Ovary (tissue), 9 donors: ENCODE data around the gene MIF4GD. TPM values are rescaled to one million over a fixed set of nuclear protein-coding genes. Genes with fewer than 3 reads are reported as not detected.
A peak's percentile ranks its signal among the peaks of the same experiment; 100 is the strongest.
"Not testable (repeated sequence)": the region's sequence is repeated elsewhere in the genome, so short reads cannot be mapped to it uniquely, and the experiment has no call there.

ENCODE experiments used
- DNase-seq, 5 donors: peaks; one replicate each; pipeline ENCODE4 v3.0.0-alpha.2; 2019 to 2020
- H3K27ac ChIP-seq, 2 donors: fragments of 200-600 bp; one replicate each; pipeline versions ENCODE4 v1.5.1 to v1.8.0; 2019 to 2022
- H3K27me3 ChIP-seq: fragments of 200-600 bp; one replicate; pipeline ENCODE4 v1.8.0; 2022
- H3K36me3 ChIP-seq: fragments of 200-600 bp; sonication (generic); one replicate; pipeline ENCODE4 v1.5.1; 2019
- H3K4me1 ChIP-seq: one replicate; pipeline ENCODE4 v1.8.1; 2013; ENCODE audit warnings: mild to moderate bottlenecking, moderate library complexity; ENCODE audit not compliant: insufficient read depth
- H3K4me3 ChIP-seq: fragments of 200-600 bp; sonication (generic); one replicate; pipeline ENCODE4 v1.5.1; 2017
- H3K9me3 ChIP-seq, 2 donors: fragments of 200-600 bp in 1 of 2; sonication (generic) in 1 of 2; one replicate each; pipeline versions ENCODE4 v1.5.1 to v1.8.1; 2013 to 2019; ENCODE audit warnings: mild to moderate bottlenecking in 1 of 2, moderate library complexity in 1 of 2
- CTCF ChIP-seq, 3 donors: fragments of 450-650 bp in 2 of 3; fragments of 200-600 bp in 1 of 3; IDR thresholded peaks; one replicate each; pipeline versions ENCODE4 v1.5.1 to v1.8.0; 2016 to 2022; ENCODE audit warnings: antibody characterized with exemption in 3 of 3, mild to moderate bottlenecking in 1 of 3
- EP300 ChIP-seq: sonication (generic); formaldehyde crosslinking; IDR thresholded peaks from one replicate; pipeline ENCODE4 v1.6.1; 2017; ENCODE audit warnings: antibody characterized with exemption
- POLR2A ChIP-seq: fragments of 450-650 bp; IDR thresholded peaks from one replicate; pipeline ENCODE4 v1.6.1; 2017; ENCODE audit warnings: antibody characterized with exemption, mild to moderate bottlenecking, moderate library complexity
- WGBS, 3 donors: extraction: QIAGEN DNeasy Blood & Tissue Kit in 1 of 3; methylation state at CpG; one replicate each; pipeline versions ENCODE4 v1.1.5 to v1.1.7; 2013 to 2017; 5-methylcytosine and 5-hydroxymethylcytosine counted together
- intact Hi-C, 4 donors: fragments of 100-400 bp; cut with DNase I; formaldehyde crosslinking; loops; one replicate each; pipeline versions ENCODE4 v1.11.0 to v1.15.1; 2022 to 2023
- polyA plus RNA-seq, 2 donors: library from polyadenylated mRNA; stranded (reverse); fragments of 200-250 nt in 1 of 2; fragments of 350-450 nt in 1 of 2; fragmentation: Illumina TruSeq in 1 of 2; extraction: RNeasy Lipid Tissue Mini Kit (QIAGEN cat#74804) in 1 of 2; gene quantifications; one replicate each; pipeline ENCODE4 v1.2.3, GENCODE V29; 2013 to 2014
- total RNA-seq, 7 donors: library from RNA; depleted of rRNA in 2 of 7; stranded (reverse); fragments of >200 nt in 2 of 7; fragmentation: NEBNext Ultra II Directional in 3 of 7; extraction: Animal tissue kit (Norgen Biotek cat#: 25700) in 3 of 7; gene quantifications; one replicate each; pipeline versions ENCODE4 v1.1.0 to v1.2.4, GENCODE V29; 2016 to 2023
- donor health status: DM: no; HTN: no; CAD: no; lungs with moderate emphysema.
- donor health status: DM: no; HTN: no; CAD: no.
- donor health status: Bipolar disorder and iron deficiency.
- donor health status: DM: yes; HTN: yes; CAD: no.
- donor health status: DM: no; HTN: no; CAD: no.
- donor health status: DM: yes; HTN: yes; CAD: no.

Gene MIF4GD
- total and polyA plus RNA-seq, 9 donors, result 11.8 to 20.3 (median 15.6) TPM

DNA sequence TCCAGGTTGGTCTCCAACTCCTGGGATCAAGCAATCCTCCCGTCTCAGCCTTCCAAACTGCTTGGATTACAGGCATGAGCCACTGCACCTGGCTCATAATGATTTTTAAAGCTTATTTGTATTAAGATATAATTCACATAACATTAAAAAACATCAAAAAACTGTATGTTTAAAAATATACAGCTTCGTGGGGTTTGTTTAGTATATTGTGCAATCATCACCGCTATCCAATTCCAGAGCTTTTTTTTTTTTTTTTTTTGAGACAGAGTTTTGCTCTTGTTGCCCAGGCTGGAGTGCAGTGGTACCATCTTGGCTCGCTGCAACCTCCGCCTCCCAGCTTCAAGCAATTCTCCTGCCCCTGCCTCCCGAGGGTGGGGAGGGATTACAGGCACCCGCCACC is 29.2 kb upstream of the MIF4GD start:
- Histone ChIP-seq H3K36me3 (no peaks in the 10 kb centered on the region), H3K4me1 (peaks cover 6% of the 10 kb centered on the region), H3K27ac (no peak overlapping the region), H3K9me3 (no peaks in the 10 kb centered on the region), H3K27me3 (no peaks in the 10 kb centered on the region), H3K4me3 (no peak overlapping the region)
- intact Hi-C loops, result no loop called here
- WGBS, 3 donors, result 74 to 80% (median 77%) methylated on average over 7 of the region's 7 CpGs
- no peak for DNase-seq
- no peak for TF ChIP-seq CTCF (IDR thresholded peaks at IDR 0.05)
- TF ChIP-seq POLR2A, result no peak
- no peak for TF ChIP-seq EP300

GRCh38 chr17:75295201-75296158 is 24.4 kb upstream of the MIF4GD start:
- no peaks in the 10 kb centered on the region for H3K27me3 ChIP-seq
- no peaks in the 10 kb centered on the region for H3K9me3 ChIP-seq
- DNase-seq, result no peak
- 37 to 55% (median 46%) methylated on average over 8 of the region's 8 CpGs for WGBS, 3 donors
- H3K27ac ChIP-seq, result peak overlapping the region in 1 of 2 donors; percentile 73
- peaks cover 6% of the 10 kb centered on the region for H3K4me1 ChIP-seq
- TF ChIP-seq CTCF (IDR thresholded peaks at IDR 0.05) (no peak), EP300 (no peak), POLR2A (no peak)
- H3K4me3 ChIP-seq, result no peak overlapping the region
- no peaks in the 10 kb centered on the region for H3K36me3 ChIP-seq
- intact Hi-C loops, result no loop called here

DNA sequence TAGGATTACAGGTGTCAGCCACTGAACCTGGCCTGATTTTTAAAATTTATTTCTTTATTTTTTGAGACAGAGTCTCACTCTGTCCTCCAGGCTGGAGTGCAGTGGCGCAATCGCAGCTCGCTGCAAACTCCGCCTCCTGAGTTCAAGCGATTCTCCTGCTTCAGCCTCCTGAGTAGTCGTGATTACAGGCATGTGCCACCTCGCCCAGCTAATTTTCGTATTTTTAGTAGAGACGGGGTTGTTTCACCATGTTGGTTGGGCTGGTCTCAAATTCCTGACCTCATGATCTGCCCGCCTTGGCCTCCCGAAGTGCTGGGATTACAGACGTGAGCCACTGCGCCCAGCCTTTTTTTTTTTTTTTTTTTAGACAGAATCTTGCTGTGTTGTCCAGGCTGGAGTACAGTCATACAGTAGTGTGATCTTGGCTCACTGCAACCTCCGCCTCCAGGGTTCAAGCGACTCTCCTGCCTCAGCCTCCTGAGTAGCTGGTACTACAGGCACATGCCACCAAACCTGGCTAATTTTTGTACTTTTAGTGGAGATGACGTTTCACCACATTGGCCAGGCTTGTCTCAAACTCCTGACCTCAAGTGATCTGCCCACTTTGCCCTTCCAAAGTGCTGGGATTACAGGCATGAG is 21.9 kb upstream of the MIF4GD start:
- H3K9me3 ChIP-seq, H3K4me3 ChIP-seq, intact Hi-C loops, H3K4me1 ChIP-seq, H3K36me3 ChIP-seq, H3K27me3 ChIP-seq, DNase-seq, H3K27ac ChIP-seq: not testable (repeated sequence)
- 74 to 76% (median 74%) methylated on average over 16 of the region's 16 CpGs for WGBS, 3 donors

GRCh38 chr17:75289832-75290337 is 18.9 kb upstream of the MIF4GD start:
- Histone ChIP-seq H3K4me3 (peak overlapping the region; percentile 66), H3K9me3 (no peaks in the 10 kb centered on the region), H3K4me1 (no peaks in the 10 kb centered on the region), H3K36me3 (no peaks in the 10 kb centered on the region), H3K27me3 (no peaks in the 10 kb centered on the region), H3K27ac (peak overlapping the region; percentile 51 to 75)
- peak in 3 of 5 donors; percentile 47 to 55 (median 54) for DNase-seq
- 3 to 11% (median 3%) methylated on average over 26 of the region's 26 CpGs for WGBS, 3 donors
- intact Hi-C loops, result no loop called here
- TF ChIP-seq POLR2A (no peak), CTCF (IDR thresholded peaks at IDR 0.05) (no peak), EP300 (no peak)
